SIG-M5 (cell line): ENCODE results near the gene CDH22.

ENCODE experiments used
- DNase-seq: peaks from one replicate; lab custom pipeline; 2025; lab: John Stamatoyannopoulos, UW

Gene CDH22

GRCh38 chr20:46299078-46299477 is 9.2 kb downstream of the CDH22 start:
- DNase-seq: no peak

GRCh38 chr20:46298374-46298773 is 9.9 kb downstream of the CDH22 start:
- no peak for DNase-seq

- DNase-seq: no peak
Observed at GRCh38 chr20:46296526-46297250, 11.6 kb downstream of the CDH22 start.

DNA sequence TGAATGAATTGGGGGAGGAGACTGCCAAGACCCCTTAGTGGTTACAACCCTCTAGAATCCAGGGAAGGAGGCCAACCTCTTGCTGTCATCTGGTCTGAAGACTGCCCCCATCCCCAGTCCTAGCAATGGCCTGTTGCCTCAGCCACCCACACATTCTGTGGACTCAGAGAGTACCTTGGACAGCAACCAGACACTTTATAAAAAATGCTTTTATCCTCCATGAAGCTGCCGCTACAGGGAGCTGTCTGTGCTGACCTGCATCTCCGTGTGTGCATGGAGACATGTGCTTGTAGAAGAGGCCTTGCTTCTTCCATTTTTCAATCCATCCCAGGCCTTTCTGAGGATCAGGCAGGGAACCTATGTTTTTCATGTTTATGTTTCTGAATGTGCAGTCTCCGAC is 15.2 kb downstream of the CDH22 start:
- no peak for DNase-seq

- DNase-seq: no peak
Observed at GRCh38 chr20:46291401-46291800, 16.9 kb downstream of the CDH22 start.

GRCh38 chr20:46289432-46289831 is 18.9 kb downstream of the CDH22 start:
- no peak for DNase-seq

DNA sequence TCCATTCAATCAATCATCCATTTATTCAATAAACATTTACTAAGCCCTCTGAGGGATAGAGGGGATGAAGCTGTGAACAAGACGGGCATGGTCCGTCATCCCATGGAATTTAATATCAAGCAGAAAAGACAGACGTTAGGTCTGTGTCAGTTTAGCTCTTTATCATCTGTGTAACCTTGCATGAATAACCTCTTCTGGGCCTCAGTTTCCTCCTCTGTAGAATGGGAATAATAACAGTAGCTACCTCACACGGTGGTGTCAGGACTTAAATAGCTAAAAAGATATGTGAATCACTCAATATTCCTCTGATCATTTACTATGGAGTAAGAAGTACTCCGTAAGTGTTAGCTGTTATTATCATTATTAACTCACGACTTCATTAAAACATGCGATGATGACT is 21.3 kb downstream of the CDH22 start:
- DNase-seq: no peak

- no peak for DNase-seq
Observed at GRCh38 chr20:46286382-46286781, 21.9 kb downstream of the CDH22 start.

DNA sequence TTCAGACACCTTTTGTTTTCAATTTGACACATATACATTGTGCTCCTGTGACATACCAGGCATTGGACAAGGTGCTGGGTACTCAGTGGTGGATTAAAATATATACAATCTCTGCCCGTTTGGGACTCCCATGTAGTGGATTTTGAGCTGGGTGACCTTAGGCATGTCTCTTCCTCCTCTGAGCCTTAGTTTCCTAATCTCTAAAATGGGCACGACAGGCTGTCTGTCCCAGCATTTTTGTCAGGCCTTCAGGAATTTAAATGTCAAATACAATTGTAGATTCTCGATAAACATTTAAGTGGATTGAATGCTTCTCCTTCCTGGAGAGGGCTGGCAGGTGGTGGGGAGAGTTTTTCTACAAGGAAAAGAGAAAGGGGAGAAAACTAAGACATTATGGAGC is 22.6 kb downstream of the CDH22 start:
- DNase-seq: no peak

DNA sequence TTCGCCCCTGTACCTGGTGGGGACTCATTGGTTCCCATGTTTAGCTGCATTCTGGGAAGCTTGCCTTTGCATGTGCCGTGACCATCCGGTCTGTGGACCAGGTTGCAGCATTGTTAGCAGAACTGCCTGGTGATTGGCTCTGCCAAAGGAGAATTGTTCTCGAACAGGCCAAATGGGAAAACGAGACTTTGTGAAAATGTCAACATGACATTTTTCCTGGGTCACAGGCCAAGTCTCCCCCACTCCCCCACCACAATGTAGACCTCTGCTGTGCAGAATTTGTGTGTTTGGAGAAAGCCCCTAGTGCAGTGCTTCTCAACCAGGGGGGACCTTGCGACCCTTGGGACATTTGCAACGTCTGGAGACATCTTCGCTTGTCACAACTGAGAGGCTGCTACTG is 23.2 kb downstream of the CDH22 start:
- no peak for DNase-seq

DNA sequence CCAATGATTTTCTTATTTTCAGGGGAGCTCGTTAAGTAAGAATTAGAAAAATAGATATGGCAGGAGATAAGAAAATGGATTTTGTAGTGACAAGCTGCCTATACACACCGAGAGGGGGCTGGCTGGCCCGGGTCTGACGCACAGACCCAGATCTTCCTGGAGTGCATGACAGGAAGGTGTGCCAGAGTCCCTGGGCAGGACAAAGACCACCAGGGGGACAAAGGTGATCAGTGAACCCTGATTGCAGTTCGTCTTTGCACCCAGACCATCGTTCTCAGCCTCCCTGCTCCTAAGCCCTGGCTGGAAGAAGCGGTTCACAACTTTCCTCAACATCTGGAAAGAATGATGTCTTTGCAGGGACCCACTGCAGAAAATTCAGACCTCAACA is 24.3 kb downstream of the CDH22 start:
- DNase-seq: no peak

GRCh38 chr20:46283426-46284039 is 24.8 kb downstream of the CDH22 start:
- DNase-seq: no peak

DNA sequence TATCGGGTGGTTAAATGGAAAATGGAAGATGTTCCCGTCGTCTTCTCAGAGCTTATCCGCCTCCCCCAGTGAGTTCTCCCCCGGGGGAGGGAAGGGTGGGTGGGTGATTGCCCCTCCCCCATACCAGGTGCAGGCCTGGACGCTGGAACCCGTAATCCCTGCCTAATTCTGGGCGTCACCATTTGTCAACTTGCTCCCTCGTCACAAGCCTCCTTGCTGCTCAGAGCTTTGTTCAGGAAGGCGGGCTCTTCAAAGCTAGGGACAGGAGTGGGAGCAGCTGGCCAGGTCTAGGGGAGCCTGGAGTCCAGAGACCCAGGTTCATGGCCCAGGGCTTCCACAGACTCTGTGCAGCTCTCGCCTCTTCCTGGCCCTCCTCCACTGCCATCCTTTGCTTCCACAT is 25.6 kb downstream of the CDH22 start:
- no peak for DNase-seq

DNA sequence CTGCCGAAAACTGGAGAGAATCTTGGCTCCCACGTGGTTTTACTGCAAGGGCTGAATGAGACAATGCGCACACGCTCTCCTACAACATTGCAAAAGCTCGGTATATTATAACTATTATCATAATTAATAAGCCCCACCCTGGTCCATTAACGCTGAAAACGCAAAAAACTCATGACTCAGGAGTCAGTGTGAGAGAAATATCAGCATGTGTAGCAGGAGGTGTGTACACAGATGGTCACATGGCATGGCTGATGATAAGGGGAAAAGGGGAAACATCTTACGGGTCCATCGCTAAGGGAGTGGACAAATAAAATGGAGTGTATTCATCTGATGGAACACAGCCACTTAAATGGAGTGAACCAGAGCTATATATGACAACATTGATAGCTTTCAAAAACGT is 29.2 kb downstream of the CDH22 start:
- DNase-seq: no peak

DNA sequence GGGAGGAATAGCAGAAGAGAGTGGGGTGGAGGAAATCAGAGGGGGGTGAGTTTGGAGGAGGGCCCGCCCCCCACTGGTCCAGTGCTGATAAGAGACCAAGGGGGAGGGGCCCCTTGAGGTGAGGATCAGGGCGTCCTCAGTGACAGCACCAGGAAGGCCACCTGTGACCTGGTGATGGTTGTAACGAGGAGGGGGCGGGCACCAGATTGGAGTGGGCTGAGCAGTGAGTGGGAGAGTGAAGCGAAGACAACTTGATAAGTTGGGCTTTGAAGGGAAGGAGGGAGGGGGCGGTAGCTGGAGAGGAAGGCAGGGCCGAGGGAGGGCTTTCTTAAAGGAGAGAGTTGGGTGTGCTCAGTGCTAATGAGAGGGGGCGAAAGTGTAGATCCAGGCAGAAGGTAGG is 30.7 kb downstream of the CDH22 start:
- DNase-seq: no peak

GRCh38 chr20:46276531-46276930 is 31.8 kb downstream of the CDH22 start:
- no peak for DNase-seq

DNA sequence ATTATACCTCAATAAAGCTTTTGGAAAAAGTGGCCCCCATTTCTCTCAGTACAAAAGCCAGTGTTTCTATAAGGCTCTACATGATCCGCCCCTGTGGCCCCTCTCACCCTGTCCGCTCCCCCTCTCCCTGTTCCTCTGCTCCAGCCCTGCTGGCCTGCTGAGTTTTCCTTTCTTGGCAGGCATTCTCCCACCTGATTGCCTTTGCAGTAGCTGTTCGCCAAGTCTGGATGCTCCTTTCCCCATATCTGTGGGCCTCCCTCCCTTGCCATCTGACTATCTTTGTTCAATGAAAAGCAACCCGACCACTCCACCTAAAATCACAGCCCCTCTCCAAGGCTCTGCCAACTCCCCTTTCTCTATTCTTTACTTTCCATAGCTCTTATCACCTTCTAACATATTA is 33.2 kb downstream of the CDH22 start:
- no peak for DNase-seq

- no peak for DNase-seq
Observed at GRCh38 chr20:46273717-46274116, 34.6 kb downstream of the CDH22 start.

DNA sequence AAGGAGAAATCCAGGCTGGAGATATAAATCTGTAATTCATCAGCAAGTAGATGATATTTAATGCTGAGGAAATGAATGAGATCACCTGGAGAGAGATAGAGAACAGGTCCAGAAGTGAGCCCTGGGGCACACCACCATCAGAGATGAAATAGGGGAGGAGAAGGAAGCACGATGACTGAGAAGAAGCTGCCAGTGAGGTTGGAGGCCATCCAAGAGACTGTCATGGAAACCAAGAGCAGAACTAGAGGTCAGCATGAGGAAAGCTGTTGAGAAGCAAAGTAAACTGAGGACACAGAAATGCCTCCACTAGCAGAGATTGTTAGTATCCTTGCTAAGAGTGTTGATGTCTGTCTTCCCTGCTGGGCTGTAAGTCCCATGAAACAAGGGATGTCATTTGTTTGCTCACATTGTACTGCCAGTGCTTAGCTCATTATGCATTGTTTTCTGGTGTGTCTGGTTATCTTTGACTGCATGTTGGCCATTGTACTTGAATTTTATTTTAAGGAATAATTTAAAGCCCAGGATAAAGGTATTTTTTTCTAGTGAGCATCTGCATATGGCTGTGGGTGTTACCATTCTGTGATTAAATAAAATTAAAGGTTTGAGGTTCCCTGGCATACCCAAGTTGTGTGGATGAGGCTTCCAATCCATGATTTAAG is 35.8 kb downstream of the CDH22 start:
- no peak for DNase-seq

GRCh38 chr20:46270977-46271744 is 37.1 kb downstream of the CDH22 start:
- no peak for DNase-seq

DNA sequence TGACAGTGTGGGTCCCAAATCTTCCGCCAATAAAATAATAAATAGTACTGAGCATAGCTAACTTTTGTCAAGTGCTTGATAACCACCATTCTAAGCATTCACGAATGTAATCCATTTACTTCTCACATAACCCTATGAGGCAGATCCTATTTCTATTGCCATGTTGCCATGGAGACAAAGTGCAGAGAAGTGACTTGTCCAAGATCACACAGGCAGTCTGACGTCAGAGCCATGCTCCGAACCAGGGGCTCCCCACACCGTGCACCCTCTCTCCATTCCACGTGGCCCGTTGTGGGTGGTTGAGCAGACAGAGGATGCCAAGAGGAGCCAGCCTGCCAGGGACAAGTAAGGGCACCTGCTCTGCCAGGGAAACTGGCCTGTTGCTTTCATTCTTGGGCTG is 38.9 kb downstream of the CDH22 start:
- DNase-seq: no peak

- DNase-seq: no peak
Observed at GRCh38 chr20:46268662-46269061, 39.6 kb downstream of the CDH22 start.

GRCh38 chr20:46268131-46268614 is 40.1 kb downstream of the CDH22 start:
- DNase-seq: no peak
